ENCODE results near the gene PCDHA13.
A peak's percentile ranks its signal among the peaks of the same experiment; 100 is the strongest.
"Not testable (repeated sequence)": the region's sequence is repeated elsewhere in the genome, so short reads cannot be mapped to it uniquely, and the experiment has no call there.

The PCDHA13 gene

GRCh38 chr5:140869555-140869886 lies 12.4 kb upstream of the PCDHA13 start:
- ATAC-seq (ENCODE audit: insufficient read depth, low read depth) (no peak), DNase-seq (no peak)
- no peaks in the 10 kb centered on the region for H3K4me1 ChIP-seq (ENCODE audit: insufficient read depth, low read length)
- no peaks in the 10 kb centered on the region for H3K9me3 ChIP-seq (ENCODE audit: insufficient read depth, low read length, severe bottlenecking)
- H3K79me2 ChIP-seq (ENCODE audit: insufficient read depth, low read length), result no peaks in the 10 kb centered on the region
- no peak overlapping the region for H3K4me2 ChIP-seq (ENCODE audit: insufficient read depth, low read length)
- no peak overlapping the region for H3K27ac ChIP-seq (ENCODE audit: low read length)
- H3K36me3 ChIP-seq (ENCODE audit: insufficient read depth, low read length), result no peaks in the 10 kb centered on the region
- H3K9ac ChIP-seq (ENCODE audit: low read depth, low read length), result no peak overlapping the region
- H3K4me3 ChIP-seq (ENCODE audit: low read depth in 1 of 2, low read length in 2 of 2), result no peak overlapping the region
- H3K27me3 ChIP-seq (ENCODE audit: insufficient read depth, low read length, poor library complexity), result peaks cover 3% of the 10 kb centered on the region
- no peaks in the 10 kb centered on the region for H4K20me1 ChIP-seq (ENCODE audit: insufficient read depth, low read length)
- no peak overlapping the region for H2AFZ ChIP-seq (ENCODE audit: low read depth, low read length)
- TF ChIP-seq EZH2 (IDR thresholded peaks at IDR 0.05; ENCODE audit: borderline replicate concordance, low read depth, low read length, severe bottlenecking), result no peak
- no peak for TF ChIP-seq CTCF (IDR thresholded peaks at IDR 0.05; ENCODE audit: borderline replicate concordance, extremely low read depth, low read length, poor library complexity, severe bottlenecking)

- Histone ChIP-seq H3K79me2 (ENCODE audit: insufficient read depth, low read length) (no peaks in the 10 kb centered on the region), H3K9ac (ENCODE audit: low read depth, low read length) (no peak overlapping the region), H3K9me3 (ENCODE audit: insufficient read depth, low read length, severe bottlenecking) (no peaks in the 10 kb centered on the region), H4K20me1 (ENCODE audit: insufficient read depth, low read length) (no peaks in the 10 kb centered on the region), H3K36me3 (ENCODE audit: insufficient read depth, low read length) (no peaks in the 10 kb centered on the region), H3K27me3 (ENCODE audit: insufficient read depth, low read length, poor library complexity) (peaks cover 3% of the 10 kb centered on the region), H3K4me2 (ENCODE audit: insufficient read depth, low read length) (no peak overlapping the region), H3K27ac (ENCODE audit: low read length) (no peak overlapping the region), H2AFZ (ENCODE audit: low read depth, low read length) (no peak overlapping the region), H3K4me1 (ENCODE audit: insufficient read depth, low read length) (no peaks in the 10 kb centered on the region), H3K4me3 (ENCODE audit: low read depth in 1 of 2, low read length in 2 of 2) (no peak overlapping the region)
- TF ChIP-seq CTCF (IDR thresholded peaks at IDR 0.05; ENCODE audit: borderline replicate concordance, extremely low read depth, low read length, poor library complexity, severe bottlenecking) (no peak), EZH2 (IDR thresholded peaks at IDR 0.05; ENCODE audit: borderline replicate concordance, low read depth, low read length, severe bottlenecking) (no peak)
- no peak for DNase-seq
- no peak for ATAC-seq (ENCODE audit: insufficient read depth, low read depth)
Measured at GRCh38 chr5:140870221-140871201, 11.4 kb upstream of the PCDHA13 start.

GRCh38 chr5:140875085-140876065 lies 6.5 kb upstream of the PCDHA13 start, which contains the start of gene PCDHA12:
TSS of gene PCDHA12 (plus strand) at chr5:140875308. CDS start at chr5:140875473, 165 bp downstream.
- no peaks in the 10 kb centered on the region for H3K36me3 ChIP-seq (ENCODE audit: insufficient read depth, low read length)
- H3K9me3 ChIP-seq (ENCODE audit: insufficient read depth, low read length, severe bottlenecking), result no peaks in the 10 kb centered on the region
- no peak for DNase-seq
- no peak within 1 kb of the TSS for H3K4me3 ChIP-seq (ENCODE audit: low read depth in 1 of 2, low read length in 2 of 2)
- H4K20me1 ChIP-seq (ENCODE audit: insufficient read depth, low read length), result no peaks in the 10 kb centered on the region
- peak; percentile 12 for TF ChIP-seq CTCF (IDR thresholded peaks at IDR 0.05; ENCODE audit: borderline replicate concordance, extremely low read depth, low read length, poor library complexity, severe bottlenecking)
- TF ChIP-seq EZH2 (IDR thresholded peaks at IDR 0.05; ENCODE audit: borderline replicate concordance, low read depth, low read length, severe bottlenecking), result no peak
- H3K4me2 ChIP-seq (ENCODE audit: insufficient read depth, low read length), result no peak within 1 kb of the TSS
- H3K79me2 ChIP-seq (ENCODE audit: insufficient read depth, low read length), result no peaks in the 10 kb centered on the region
- H3K4me1 ChIP-seq (ENCODE audit: insufficient read depth, low read length), result no peaks in the 10 kb centered on the region
- ATAC-seq (ENCODE audit: insufficient read depth, low read depth), result no peak
- H3K27me3 ChIP-seq (ENCODE audit: insufficient read depth, low read length, poor library complexity), result peaks cover under 1% of the 10 kb centered on the region
- no peak within 1 kb of the TSS for H2AFZ ChIP-seq (ENCODE audit: low read depth, low read length)
- no peak within 1 kb of the TSS for H3K9ac ChIP-seq (ENCODE audit: low read depth, low read length)
- H3K27ac ChIP-seq (ENCODE audit: low read length), result no peak within 1 kb of the TSS

GRCh38 chr5:140876541-140877261 lies 5.2 kb upstream of the PCDHA13 start:
- not testable (repeated sequence) for H3K4me2 ChIP-seq (ENCODE audit: insufficient read depth, low read length); DNase-seq; H2AFZ ChIP-seq (ENCODE audit: low read depth, low read length); ATAC-seq (ENCODE audit: insufficient read depth, low read depth); H3K4me3 ChIP-seq (ENCODE audit: low read depth in 1 of 2, low read length in 2 of 2); H3K79me2 ChIP-seq (ENCODE audit: insufficient read depth, low read length); H3K9me3 ChIP-seq (ENCODE audit: insufficient read depth, low read length, severe bottlenecking); H3K4me1 ChIP-seq (ENCODE audit: insufficient read depth, low read length); H3K27me3 ChIP-seq (ENCODE audit: insufficient read depth, low read length, poor library complexity); H3K27ac ChIP-seq (ENCODE audit: low read length); H3K36me3 ChIP-seq (ENCODE audit: insufficient read depth, low read length); H3K9ac ChIP-seq (ENCODE audit: low read depth, low read length); H4K20me1 ChIP-seq (ENCODE audit: insufficient read depth, low read length)
